Effector memory CD8-positive, alpha-beta T cell (primary cell): ENCODE measurements around the gene HBA1.
"Not testable (repeated sequence)": the region's sequence is repeated elsewhere in the genome, so short reads cannot be mapped to it uniquely, and the experiment has no call there.

Source experiments
- ATAC-seq: fragments of 150-1000 bp; cut with Tn5 transposase; replicated peaks from 2 replicates; pipeline ENCODE4 v1.10.0; 2021; ENCODE audit warnings: mild to moderate bottlenecking, moderate library complexity
- DNase-seq, 3 experiments: peaks; one replicate each; pipeline ENCODE4 v3.0.0; 2021
- H3K27ac Mint-ChIP-seq, 2 donors: one replicate each; pipeline ENCODE4 v1.8.0; 2022; ENCODE audit warnings: mild to moderate bottlenecking in 2 of 2, mixed read lengths in 2 of 2, moderate library complexity in 2 of 2
- H3K27me3 Mint-ChIP-seq, 2 donors: one replicate each; pipeline ENCODE4 v1.8.0; 2022; ENCODE audit warnings: mixed read lengths in 2 of 2
- H3K36me3 Mint-ChIP-seq: one replicate; pipeline ENCODE4 v1.8.0; 2022; ENCODE audit warnings: mild to moderate bottlenecking, moderate library complexity, mixed read lengths; ENCODE audit not compliant: insufficient read depth
- H3K4me1 Mint-ChIP-seq, 2 donors: one replicate each; pipeline ENCODE4 v1.8.0; 2022; ENCODE audit warnings: low read depth in 2 of 2, mixed read lengths in 2 of 2
- H3K4me3 Mint-ChIP-seq, 2 donors: one replicate each; pipeline ENCODE4 v1.8.0; 2022; ENCODE audit warnings: mild to moderate bottlenecking in 2 of 2, mixed read lengths in 2 of 2, moderate library complexity in 2 of 2
- H3K9me3 Mint-ChIP-seq, 2 donors: one replicate each; pipeline ENCODE4 v1.8.0; 2022; ENCODE audit warnings: mixed read lengths in 2 of 2

HBA1 gene

DNA sequence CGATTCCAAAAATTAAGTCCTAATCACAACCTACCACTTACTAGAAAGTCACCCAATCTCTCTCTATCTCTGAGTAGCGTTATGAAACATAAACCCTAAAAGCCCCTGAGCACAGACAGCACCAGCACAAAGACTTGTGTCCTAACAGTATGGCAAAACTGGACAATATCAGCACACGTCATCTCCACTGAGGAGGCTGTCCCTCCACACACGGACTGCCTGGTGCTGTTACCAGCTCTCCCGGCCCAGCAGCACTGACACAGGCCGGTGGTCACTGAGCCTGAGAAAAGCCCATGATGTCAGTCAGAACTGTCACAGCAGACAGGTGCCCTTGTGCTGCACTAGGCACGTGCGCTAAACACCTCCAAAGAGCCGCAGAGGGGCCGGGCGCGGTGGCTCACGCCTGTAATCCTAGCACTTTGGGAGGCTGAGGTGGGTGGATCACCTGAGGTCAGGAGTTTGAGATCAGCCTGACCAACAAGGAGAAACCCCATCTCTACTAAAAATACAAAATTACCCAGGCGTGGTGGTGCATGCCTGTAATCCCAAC, 35.2 kb downstream of the HBA1 start:
- not testable (repeated sequence) for H3K27me3 Mint-ChIP-seq, DNase-seq, H3K4me3 Mint-ChIP-seq, ATAC-seq, H3K9me3 Mint-ChIP-seq
- Mint-ChIP-seq H3K27ac (peak overlapping the region in 1 of 2 donors; percentile 59), H3K4me1 (peaks cover 14 to 15% of the 10 kb centered on the region in 2 donors), H3K36me3 (peaks cover 89% of the 10 kb centered on the region)

DNA sequence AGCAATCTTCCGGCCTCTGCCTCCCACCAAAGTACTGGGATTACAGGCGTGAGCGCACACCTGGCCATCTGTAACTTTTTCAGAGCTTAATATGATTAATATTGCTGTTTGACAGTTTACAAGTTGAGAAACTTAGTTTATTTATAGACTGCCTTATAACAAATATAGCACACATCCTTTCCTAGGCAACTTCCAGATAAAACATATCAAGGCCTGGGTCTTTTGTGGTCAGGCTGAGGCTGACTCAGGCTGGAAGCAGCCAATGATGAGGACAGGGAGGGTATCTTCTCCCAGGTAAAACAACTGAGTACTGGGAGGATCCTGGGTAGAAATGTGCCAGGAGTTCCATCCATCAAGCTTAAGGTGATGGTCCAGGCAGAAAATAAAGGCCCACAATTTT, 36.5 kb downstream of the HBA1 start:
- ATAC-seq: no peak
- H3K27ac Mint-ChIP-seq: no peak overlapping the region
- H3K27me3 Mint-ChIP-seq: no peaks in the 10 kb centered on the region
- peaks cover 14 to 15% of the 10 kb centered on the region in 2 donors for H3K4me1 Mint-ChIP-seq
- DNase-seq: no peak
- H3K36me3 Mint-ChIP-seq: peaks cover 88% of the 10 kb centered on the region
- no peaks in the 10 kb centered on the region for H3K9me3 Mint-ChIP-seq
- no peak overlapping the region for H3K4me3 Mint-ChIP-seq

DNA sequence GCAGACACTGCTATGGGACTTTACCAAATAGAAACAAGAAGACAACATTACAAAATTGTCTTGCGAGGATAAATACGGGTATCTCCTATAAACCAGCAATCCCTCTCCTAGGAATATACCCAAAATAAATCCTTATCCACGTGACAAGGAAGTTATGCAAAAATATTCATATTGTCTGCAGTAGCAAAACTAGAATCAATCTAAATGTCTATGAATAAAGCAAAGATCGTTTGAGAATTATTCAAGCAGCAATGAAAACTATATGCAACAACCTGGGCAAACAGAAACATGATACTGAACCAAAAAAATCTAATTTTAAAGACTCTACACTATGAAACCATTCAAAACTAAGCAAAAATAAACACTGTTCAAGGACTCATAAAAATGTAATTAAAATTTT, 43.5 kb downstream of the HBA1 start:
- Mint-ChIP-seq H3K36me3 (peaks cover 96% of the 10 kb centered on the region), H3K27me3 (no peaks in the 10 kb centered on the region), H3K27ac (no peak overlapping the region), H3K4me1 (peaks cover 10 to 14% of the 10 kb centered on the region in 2 donors), H3K9me3 (no peaks in the 10 kb centered on the region), H3K4me3 (no peak overlapping the region)
- DNase-seq (no peak), ATAC-seq (no peak)
